NCI-H460 (cell line): Measurements from ENCODE around the gene OCEL1. TPM values are rescaled to one million over a fixed set of nuclear protein-coding genes. Genes with fewer than 3 reads are reported as not detected.

Source experiments
- DNase-seq: peaks from one replicate; pipeline ENCODE4 v3.0.0-alpha.2; 2016; ENCODE audit warnings: low read depth; ENCODE audit errors: extremely low read depth
- total RNA-seq: library from RNA; depleted of rRNA; stranded (reverse); fragments of >200 nt; shearing (Covaris generic); gene quantifications from 2 replicates; pipeline ENCODE4 v1.2.3, GENCODE V29; 2014

The OCEL1 gene
- total RNA-seq, 1 experiment from 2014 or later: 3.8 TPM

- no peak for DNase-seq
These were observed 16.6 kb upstream of the OCEL1 start for GRCh38 chr19:17209126-17210036.

- no peak for DNase-seq
These were observed 15.7 kb upstream of the OCEL1 start for GRCh38 chr19:17210296-17210695.

GRCh38 chr19:17211547-17212446 is 14.2 kb upstream of the OCEL1 start:
- no peak for DNase-seq

GRCh38 chr19:17213334-17213733 is 12.7 kb upstream of the OCEL1 start:
- no peak for DNase-seq

GRCh38 chr19:17214508-17215126 is 11.4 kb upstream of the OCEL1 start:
- no peak for DNase-seq

GRCh38 chr19:17215127-17215971 is 10.7 kb upstream of the OCEL1 start, which contains the start of gene USE1:
TSS of gene USE1 (plus strand) at chr19:17215357. CDS start at chr19:17215406, 49 bp downstream.
- DNase-seq: peak; percentile 84

- no peak for DNase-seq
These were observed 9.9 kb upstream of the OCEL1 start for GRCh38 chr19:17216058-17216670.

- no peak for DNase-seq
These were observed 6.7 kb upstream of the OCEL1 start for GRCh38 chr19:17219286-17219685.

GRCh38 chr19:17220207-17220758 is 5.7 kb upstream of the OCEL1 start:
- no peak for DNase-seq

GRCh38 chr19:17225053-17225452 is 973 bp upstream of the OCEL1 start:
- DNase-seq: no peak

GRCh38 chr19:17227798-17228367 is 1.9 kb downstream of the OCEL1 start:
- no peak for DNase-seq

- DNase-seq: no peak
These were observed 3.9 kb downstream of the OCEL1 start for GRCh38 chr19:17229890-17230289.

- no peak for DNase-seq
These were observed 6.2 kb downstream of the OCEL1 start for GRCh38 chr19:17232258-17232657.

GRCh38 chr19:17234911-17235299 is 8.9 kb downstream of the OCEL1 start:
- DNase-seq: no peak

GRCh38 chr19:17235300-17235970 is 9.4 kb downstream of the OCEL1 start:
- peak; percentile 45 for DNase-seq

GRCh38 chr19:17235971-17236777 is 10.1 kb downstream of the OCEL1 start:
- no peak for DNase-seq

- no peak for DNase-seq
These were observed 11.0 kb downstream of the OCEL1 start for GRCh38 chr19:17236811-17237543.
